ENCODE data around the gene EYS.

The EYS gene

DNA sequence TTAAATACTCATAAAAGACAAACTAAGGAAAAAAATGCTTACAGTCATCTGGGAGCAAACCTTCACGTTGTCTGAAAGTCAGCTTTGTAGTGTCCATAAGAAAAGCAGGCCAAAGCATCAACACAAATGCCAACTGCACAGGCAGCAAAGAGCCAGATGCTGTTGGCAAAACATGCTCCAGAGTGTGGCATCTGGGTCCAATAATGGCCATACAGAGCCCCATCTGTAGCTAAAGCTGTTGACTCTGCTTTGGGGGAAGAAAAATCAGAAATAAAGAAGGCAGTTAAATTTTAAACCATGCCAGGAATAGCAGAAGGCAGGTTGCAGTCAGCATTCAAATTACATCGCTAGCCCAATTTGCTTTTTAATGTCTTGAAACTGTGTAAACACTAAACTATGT is 776.3 kb downstream of the EYS start:
- no peak for DNase-seq

DNA sequence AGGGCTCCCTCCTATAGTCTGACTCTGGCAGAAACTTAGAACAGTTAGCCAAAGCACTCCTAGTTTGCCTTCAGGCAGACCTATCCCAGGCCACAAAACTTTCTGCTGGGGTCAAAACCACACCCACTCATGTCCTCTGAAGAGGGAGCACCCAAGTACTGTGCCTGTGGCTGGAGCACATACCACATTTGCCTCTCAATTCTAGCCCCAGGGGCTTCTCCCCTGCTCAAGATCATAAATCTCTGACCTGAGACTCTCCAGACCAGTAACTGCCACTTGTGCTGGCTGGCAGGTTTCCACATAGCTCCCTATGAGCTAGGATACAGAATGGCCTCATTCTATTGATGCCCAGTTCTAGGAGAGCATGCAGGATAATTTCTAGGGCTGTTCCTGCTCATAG is 781.0 kb downstream of the EYS start:
- DNase-seq: no peak

DNA sequence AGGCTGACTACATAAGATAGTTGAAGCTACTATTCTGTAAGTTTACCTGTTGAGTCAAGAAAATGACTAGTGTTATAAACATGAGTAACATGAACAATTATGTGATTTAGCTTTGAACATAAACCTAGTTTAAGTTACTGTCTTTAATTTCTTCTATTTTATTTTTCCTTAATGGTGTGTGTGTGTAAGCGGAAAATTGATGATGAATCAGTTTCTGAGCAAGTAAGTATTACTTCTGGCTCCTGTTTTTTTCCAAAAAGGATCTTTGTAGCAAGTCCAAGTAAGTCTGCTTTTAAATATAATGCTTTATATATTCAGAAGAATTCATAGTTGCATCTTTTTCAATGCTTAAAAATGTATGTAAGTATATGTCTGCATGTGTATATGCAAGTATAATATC is 786.8 kb downstream of the EYS start:
- no peak for DNase-seq

DNA sequence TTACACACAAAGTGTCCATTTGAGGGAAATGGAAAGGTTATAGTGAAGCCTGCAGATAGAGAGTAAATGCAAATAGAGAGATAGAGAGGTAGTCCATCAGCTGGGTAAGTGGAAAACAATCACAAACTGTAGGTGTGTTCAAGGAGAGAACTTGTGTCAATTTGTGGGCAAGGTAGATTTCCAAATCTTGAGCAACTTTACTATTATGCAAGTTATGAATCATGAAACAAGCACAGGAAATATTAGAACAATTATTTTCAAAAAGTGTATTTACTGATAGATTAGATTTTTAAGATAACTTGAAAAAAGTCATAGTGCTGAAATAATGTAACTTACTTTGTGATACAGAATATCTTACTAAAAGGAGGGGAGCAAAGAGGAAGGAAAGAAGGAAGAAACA is 792.9 kb downstream of the EYS start:
- no peak for DNase-seq

DNA sequence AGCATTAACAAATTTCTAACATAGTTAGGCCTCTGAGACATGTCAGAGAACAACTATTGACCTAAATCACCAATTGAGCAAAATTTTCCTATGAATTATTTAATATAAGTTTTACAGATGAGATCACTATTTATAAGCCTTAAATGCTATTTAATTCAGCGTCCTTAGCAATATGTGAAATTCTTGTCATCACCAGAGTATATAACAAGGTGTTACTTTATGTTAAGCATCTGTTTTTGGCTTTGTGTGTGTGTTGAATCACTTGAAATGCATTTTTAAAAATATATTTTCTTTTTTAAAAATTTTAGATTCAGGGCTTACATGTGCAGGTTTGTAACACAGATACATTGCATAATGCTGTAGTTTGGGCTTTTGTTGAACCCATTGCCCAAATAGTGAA is 794.1 kb downstream of the EYS start:
- no peak for DNase-seq

DNA sequence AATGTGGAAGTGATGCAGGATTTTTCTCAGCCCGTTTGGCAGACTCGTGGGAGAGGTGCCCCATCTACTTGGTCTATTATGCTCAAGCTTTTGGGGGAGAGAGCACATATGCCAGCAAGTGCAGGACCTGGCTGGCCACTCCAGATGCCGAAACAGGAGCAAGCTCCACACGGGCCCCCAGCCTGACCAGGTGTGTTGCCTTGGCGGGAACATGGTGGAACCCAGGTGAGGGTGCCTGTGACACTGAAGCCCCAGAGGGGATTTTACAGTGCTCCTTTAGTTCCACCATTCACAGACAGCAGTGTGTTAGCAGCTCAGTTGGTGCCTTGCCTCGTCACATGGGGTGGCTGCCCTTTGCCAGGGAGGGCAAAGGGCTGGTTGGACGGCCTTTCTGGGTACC is 798.9 kb downstream of the EYS start:
- DNase-seq: no peak

DNA sequence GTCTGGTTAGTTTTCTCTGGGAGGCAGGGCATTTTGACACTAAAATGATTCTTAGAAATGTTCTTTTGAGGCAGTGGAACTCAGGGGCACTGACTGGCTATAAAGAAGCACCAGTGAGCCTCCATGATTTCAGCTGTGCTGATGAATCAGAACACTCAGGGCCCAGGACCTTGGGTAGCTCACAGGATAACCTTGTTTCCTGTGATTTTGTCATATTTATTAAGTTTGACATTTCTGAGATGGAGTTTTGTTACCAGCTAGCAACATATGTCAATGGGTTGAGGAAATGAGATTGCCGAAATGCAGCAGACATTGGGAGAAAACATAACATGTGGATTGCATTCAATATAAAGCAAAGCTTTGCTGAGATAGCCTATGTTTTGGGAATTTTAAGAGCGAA is 802.4 kb downstream of the EYS start:
- DNase-seq: no peak

DNA sequence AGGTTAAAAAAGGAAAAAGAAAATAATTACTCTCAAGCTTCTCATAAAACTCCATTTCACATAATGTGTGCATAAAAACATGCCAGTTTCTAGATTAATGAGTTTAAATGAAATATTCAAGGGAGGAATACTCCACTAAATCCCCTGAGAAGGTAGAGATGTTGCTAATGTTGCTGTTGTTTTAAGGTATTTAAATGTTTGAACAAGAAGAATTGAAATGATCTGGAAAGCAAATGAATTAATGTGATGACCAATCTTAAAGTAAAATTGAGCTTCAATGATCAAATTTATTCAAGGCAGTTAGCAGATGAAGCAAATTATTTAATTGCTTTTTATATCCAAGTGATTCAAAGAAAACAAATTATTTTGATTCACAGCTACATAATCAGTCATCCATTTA is 804.4 kb downstream of the EYS start:
- no peak for DNase-seq

DNA sequence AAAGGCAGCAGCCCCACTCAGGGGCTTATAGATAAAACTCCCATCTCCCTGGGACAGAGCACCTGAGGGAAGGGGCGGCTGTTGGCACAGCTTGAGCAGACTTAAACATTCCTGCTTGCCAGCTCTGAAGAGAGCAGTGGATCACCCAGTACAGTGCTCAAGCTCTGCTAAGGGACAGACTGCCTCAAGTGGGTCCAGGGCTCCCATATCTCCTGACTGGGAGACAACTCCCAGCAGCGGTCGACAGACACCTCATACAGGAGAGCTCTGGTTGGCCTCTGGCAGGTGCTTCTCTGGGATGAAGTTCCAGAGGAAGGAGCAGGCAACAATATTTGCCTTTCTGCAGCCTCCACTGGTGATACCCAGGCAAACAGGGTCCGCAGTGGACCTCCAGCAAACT is 810.1 kb downstream of the EYS start:
- DNase-seq: no peak

DNA sequence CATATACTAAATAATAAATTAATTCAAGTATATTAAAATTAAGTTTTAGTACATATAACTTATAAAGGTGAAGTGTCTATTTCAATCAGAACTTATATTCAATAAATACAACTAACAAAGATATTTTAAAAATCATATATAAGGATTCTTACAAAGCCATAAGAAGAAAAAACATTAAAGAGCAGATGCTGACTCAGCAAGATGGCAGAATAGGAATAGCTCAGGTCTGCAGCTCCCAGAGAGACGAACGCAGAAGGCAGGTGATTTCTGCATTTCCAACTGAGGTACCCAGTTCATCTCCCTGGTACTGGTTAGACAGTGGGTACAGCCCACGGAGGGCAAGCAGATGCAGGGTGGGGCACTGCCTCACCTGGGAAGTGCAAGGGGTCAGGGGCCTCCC is 811.1 kb downstream of the EYS start:
- no peak for DNase-seq

DNA sequence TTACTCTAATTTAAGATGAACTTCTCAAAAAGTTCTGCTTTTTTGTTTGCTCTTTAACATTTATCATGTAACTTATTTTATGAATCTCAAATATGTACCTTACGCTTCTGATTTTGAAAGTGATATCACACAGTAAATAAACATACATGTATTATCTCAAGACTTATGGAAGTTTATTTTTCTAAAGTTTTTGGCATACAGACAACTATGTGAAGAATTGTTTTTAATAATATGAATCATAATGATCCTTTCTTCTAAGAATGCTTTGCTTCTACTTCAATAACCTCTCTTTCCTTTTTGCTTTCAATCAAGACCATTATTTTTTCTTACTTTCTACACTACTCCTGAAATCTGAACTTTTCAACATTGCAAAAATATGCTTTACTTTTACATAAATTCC is 816.4 kb downstream of the EYS start:
- DNase-seq: no peak

DNA sequence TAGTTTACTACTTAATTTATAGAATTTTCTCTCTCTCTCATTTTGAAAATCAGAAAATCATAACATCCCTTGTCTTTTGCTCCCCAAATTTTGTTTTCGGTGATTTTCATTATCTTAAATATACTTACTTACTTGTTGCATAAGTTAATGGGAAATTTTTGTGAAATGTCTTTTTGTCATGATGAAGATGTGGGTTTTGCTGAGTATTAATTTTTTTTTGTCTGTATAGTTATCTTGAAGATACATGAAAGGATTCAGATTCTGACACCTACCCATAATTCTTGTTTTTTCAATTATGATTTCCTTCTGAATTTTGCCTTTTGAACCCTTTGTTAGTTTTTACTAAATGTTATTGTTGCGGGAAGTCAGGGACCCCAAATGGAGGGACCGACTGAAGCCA is 817.9 kb downstream of the EYS start:
- no peak for DNase-seq

DNA sequence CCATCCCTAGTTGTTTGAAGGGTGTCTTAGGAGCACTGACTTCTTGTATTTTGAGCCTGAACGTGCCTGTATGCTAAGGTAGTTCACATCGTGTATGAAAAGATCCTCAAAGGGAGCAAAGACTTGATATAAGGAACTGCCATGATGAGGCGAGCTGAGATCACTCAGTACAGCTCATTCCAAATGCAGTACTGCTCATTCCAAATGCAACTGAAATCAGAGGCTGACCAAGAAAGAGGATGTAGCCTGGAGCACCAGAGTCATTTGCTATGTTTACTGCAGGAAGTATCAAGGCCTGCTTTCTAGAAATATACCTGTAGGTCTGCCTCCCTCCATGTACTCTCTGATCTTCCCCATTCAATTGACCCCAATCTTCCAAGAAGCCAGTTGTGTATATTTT is 832.2 kb downstream of the EYS start:
- DNase-seq: no peak

DNA sequence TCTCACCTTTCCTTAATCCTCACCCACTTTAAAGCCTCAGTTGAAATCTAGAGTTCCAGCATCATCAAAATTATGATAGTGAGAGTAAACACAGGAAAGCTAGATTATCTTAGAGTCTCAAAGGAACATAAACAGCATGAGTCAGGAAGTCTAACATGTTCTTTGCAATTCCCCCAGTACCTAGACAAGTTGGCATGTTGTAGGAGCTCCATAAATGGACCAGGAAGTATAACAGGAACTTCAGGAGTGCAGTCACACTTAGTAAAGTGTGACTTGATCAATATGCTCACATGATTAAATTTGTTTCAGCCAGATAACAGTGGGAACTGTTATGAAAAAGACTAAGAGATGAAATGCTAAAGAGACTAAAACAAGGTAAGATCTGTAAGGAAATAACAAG is 834.4 kb downstream of the EYS start:
- DNase-seq: no peak

DNA sequence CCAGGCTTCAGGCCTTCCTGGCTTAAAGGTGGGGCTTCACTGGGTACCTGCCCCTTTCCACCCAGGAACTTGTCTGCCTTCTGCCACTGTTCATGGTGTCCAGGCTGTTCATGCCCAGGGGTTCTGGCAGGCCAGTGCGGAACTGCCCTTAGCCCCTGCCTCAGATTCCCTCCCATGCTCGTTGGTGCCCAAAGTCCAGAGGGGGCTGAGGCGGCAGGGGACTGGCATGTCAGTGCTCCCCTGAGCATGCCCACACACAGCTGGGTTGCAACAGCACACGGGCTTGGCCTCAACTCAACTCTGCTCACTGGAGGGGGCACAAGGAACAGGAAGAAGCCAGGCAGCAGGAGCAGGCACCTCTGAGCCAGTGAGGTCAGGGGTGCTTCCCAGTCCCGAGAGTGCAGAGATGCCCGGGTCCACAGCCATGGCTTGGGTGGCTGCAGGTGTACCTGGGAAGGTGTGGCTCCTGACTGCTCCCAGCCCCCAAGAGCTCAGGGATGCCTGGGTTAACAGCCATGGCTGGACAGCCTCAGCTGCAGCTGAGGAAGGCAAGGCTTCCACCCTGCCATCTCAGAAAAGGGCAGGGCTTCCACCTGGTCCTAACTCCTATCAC is 845.9 kb downstream of the EYS start:
- DNase-seq: no peak

DNA sequence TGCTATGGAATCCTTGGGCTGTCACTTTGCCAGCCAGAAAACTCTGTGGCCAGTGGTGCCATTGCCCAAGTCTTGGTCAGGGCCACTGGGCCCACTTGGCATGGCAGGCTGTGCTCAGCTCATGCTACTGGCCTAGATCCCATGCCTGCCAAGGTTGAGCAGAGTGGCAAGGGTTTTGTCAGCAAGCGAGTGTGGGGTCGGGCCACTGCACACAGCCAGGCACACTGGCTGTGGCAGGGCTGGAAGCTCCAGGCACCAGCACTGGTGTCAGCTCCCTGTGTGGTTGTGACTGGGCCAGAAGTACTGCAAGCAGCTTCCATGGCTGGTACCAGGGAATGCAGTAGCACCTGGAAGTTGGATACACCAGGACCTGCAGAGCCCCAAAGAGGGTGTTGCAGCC is 846.8 kb downstream of the EYS start:
- DNase-seq: no peak

DNA sequence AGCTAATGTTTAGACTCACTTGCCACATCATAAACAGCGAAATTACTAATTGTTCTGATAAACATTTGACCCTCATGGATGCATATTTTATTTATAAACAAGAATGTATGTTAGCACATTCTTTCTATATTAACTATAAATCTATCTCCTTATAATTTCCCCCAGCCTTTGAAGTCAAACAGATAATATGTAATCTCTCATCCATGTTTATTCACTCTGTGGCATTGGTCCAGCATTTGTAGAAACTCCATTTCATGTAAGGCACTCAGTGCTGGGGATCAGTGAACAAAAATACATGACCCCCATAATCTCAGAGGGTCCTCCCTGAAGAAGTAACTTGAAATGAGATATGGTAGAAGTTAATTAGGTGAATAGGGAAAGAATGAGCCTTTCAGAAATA is 856.9 kb downstream of the EYS start:
- no peak for DNase-seq

DNA sequence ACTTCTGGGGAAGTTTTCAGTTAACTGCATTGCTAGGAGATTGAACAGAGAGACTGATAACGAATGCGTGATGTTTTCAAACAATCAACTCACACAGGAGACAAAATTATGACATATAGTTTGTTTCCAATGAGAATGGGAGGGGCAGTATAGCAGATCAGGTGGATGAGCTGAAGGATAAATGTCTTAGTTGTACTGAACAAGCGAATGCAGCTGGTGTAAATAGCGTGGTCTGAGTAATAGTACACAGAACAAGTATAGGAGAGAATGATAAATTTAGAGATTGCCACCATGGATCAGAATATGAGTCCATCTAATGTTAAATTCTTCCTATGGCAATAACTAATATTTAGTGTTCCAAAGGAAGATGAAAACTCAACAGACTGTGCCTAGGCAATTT is 858.6 kb downstream of the EYS start:
- DNase-seq: no peak

DNA sequence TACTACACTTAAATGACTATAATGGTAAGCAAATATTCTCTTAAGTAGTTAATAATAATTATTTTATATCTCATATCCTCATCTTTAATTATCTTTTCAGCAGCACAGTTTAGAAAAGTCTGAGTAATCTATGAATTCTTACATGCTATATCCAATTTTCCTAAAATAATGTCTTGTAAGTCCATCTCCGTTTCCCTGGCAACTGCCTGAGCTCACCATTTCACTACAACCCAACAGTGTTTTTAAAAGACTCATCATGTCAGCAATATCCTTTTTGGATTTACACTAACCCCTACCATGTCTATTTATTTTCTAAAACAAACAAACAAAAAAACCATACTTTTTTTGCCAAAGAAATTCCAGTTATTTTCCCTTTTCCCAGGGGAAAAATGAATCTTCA is 859.6 kb downstream of the EYS start:
- DNase-seq: no peak

DNA sequence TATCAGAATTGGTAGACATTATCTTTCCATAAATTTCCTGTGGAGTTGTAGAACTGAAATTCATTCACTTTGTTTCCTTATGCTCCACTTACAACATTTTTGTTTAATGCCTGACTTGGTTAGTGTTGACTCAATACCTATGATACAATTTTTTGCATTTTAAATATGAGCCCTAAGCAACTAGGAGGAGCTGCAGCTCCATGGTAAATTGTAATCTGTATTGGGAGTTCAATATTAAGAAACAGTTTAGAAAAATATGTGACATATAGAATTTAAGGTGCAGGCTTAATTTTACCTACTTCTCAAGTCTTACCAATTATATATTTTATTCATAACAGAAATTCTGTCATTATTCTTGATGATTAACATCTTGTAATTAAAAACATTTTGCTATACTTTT is 868.3 kb downstream of the EYS start:
- no peak for DNase-seq

DNA sequence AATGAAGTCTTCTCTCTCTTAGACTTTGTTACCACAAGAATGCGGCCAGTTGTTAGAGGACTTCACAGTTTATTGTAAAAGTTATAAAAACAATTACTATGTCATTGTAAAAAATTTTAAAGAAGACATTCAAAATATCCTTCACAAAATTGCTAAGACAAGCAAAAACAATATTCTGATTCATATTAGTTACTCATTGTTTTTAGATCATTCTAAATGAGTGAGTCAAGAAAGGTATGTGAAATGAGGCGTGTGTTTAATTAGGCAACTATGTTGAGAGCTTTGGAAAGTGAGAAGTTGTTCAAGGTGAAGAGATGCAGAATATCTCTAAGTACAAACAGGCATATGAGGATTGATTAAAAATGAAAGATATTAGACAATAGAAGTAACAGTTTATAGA is 875.3 kb downstream of the EYS start:
- DNase-seq: no peak

DNA sequence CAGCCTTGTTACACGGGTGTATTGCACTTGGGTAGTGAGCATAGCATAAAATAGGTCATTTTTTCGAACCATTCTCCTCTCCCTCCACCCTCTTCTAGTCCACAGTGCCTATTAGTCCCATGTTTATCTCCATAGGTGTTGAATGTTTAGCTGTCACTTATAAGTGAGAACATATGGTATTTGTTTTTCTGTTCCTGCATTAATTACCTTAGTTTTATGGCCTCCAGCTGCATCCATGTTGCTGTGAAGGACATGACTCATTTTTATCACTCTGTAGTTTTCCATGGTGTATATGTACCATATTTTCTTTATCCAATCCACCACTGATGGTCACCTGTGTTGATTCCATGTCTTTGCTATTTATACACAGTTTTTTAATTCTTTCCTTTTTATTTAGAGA is 889.5 kb downstream of the EYS start:
- no peak for DNase-seq

DNA sequence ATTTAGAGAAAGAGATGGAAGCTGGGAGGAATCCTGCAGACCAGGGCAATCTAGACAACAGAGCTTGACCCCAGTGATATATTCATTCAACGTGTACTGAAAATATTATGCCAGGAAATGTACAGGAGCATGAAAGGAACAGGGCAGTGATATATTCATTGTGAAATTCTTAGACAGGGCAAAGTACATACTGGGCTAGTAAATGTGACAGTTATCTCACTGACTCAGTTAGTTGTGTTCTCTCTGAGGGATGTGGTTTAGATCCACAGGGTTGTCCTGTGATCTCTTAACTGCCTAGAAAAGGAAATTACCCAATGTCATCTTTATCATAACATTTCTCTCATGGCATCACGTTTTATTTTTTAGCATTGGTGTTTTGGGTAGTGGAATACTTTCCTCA is 891.3 kb downstream of the EYS start:
- DNase-seq: no peak

DNA sequence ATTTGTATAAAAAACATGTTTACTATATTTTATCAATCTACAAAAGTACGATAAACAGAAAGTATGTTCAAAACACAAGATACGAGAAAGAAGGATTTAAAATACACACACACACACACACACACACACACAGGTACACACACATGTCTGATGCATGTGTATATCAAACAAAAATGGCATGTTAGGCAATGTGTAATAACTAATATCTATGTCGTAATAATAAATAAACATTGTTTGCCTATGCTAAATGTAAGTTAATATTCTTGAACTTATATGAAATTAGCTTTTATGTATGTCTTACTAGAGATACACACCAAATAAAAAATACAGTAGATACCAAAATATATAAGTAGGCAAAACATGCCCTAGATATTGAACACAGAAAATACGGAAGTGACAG is 894.9 kb downstream of the EYS start:
- DNase-seq: no peak

DNA sequence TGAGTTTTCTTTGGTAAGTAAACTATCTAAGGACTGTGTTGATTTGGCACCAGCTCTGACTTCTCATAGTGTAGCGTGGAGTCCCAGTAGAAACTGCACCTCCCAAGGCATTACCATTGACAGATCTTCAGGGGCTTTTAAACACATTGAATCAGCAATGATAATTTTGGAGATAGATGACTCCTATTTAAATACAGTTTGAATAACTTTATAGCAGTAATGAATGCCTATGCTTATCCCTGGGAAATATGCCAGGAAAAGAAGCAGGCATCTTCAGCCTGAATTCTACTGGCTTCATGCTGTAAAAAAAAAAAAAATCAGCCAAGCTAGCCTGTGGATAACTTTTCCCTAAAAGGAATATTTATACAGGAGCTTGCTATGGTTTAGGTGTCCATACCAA is 895.9 kb downstream of the EYS start:
- no peak for DNase-seq

DNA sequence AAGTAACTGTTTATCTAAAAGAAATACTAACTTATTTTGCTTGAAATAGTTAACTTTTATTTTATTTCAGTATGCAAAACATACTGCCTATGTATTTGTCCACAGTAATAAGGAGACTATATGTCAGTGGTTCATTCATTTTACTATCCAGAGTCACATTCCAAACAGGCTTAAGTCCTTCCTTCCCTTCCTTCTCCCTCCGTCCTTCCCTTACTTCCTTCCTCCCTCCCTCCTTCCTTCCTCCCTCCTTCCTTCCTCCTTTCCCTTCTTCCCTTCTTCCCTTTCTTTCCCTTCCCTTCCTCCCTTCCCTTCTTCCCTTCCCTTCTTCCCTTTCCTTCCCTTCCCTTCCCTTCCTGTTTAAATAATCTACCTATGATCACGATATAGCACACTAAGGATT is 899.2 kb downstream of the EYS start:
- DNase-seq: no peak
